SK-N-SH (cell line): ENCODE results near the gene ETV6.

ENCODE experiments used
- CHD2 ChIP-seq: fragments of 150-350 bp; IDR thresholded peaks from 2 replicates; pipeline ENCODE4 v1.6.1; 2018; ENCODE audit warnings: low read length; ENCODE audit not compliant: partially characterized antibody
- CTCF ChIP-seq: fragments of 200-600 bp; sonication (generic); IDR thresholded peaks from 2 replicates; pipeline ENCODE4 v1.6.1; 2017; ENCODE audit warnings: antibody characterized with exemption, mild to moderate bottlenecking, moderate library complexity
- ELF1 ChIP-seq: IDR thresholded peaks from 2 replicates; pipeline ENCODE4 v1.4.0; 2012
- EP300 ChIP-seq, 2 experiments: IDR thresholded peaks; 2 replicates each; pipeline versions ENCODE4 v1.4.0 to v1.6.1; 2012; ENCODE audit warnings: borderline replicate concordance in 1 of 2, low read depth in 1 of 2, low read length in 1 of 2
- FOXM1 ChIP-seq: IDR thresholded peaks from 2 replicates; pipeline ENCODE4 v1.4.0; 2012; ENCODE audit warnings: low read depth, mild to moderate bottlenecking
- GABPA ChIP-seq: IDR thresholded peaks from 2 replicates; pipeline ENCODE4 v1.4.0; 2012; ENCODE audit warnings: low read depth, mild to moderate bottlenecking
- JUND ChIP-seq: IDR thresholded peaks from 2 replicates; pipeline ENCODE4 v1.4.0; 2012
- NRF1 ChIP-seq: IDR thresholded peaks from 2 replicates; pipeline ENCODE4 v1.6.1; 2012; ENCODE audit warnings: low read depth, mild to moderate bottlenecking, low read length
- POLR2AphosphoS5 ChIP-seq: IDR thresholded peaks from 2 replicates; pipeline ENCODE4 v1.6.1; 2012; ENCODE audit warnings: low read depth, low read length
- TAF1 ChIP-seq: IDR thresholded peaks from 2 replicates; pipeline ENCODE4 v1.6.1; 2012; ENCODE audit warnings: low read depth, mild to moderate bottlenecking, low read length, moderate library complexity, borderline replicate concordance
- TCF12 ChIP-seq: IDR thresholded peaks from 2 replicates; pipeline ENCODE4 v1.4.0; 2012
- USF2 ChIP-seq: fragments of 150-350 bp; IDR thresholded peaks from 2 replicates; pipeline ENCODE4 v1.6.1; 2017; ENCODE audit warnings: antibody characterized with exemption, low read length, low read depth, borderline replicate concordance
- YY1 ChIP-seq: IDR thresholded peaks from 2 replicates; pipeline ENCODE4 v1.4.0; 2012; ENCODE audit warnings: low read depth, mild to moderate bottlenecking
- ZBTB33 ChIP-seq: IDR thresholded peaks from 2 replicates; pipeline ENCODE4 v1.4.0; 2012; ENCODE audit warnings: low read depth, borderline replicate concordance

GRCh38 chr12:11812586-11813437 is 163.3 kb downstream of the ETV6 start:
- TF ChIP-seq POLR2AphosphoS5 (no peak), CTCF (peak; percentile 27; the same call in 1 of the 2 replicates), YY1 (no peak), CHD2 (no peak), NRF1 (no peak), GABPA (no peak), TAF1 (no peak), ELF1 (no peak), FOXM1 (no peak), EP300 (IDR thresholded peaks at IDR 0.05; ENCODE audit: borderline replicate concordance in 1 of 2, low read depth in 1 of 2, low read length in 1 of 2) (no peak; a peak in 1 of 4 replicates), TCF12 (no peak), USF2 (no peak), JUND (no peak), ZBTB33 (no peak)
